H9 (cell line): Measurements from ENCODE around the gene DLST. TPM values are rescaled to one million over a fixed set of nuclear protein-coding genes. Genes with fewer than 3 reads are reported as not detected.

ENCODE experiments used
- DNase-seq: peaks from one replicate; pipeline ENCODE4 v3.0.0-alpha.2; 2017
- H2AFZ ChIP-seq: one replicate; pipeline ENCODE4 v1.6.1; 2013; ENCODE audit warnings: mild to moderate bottlenecking, low read length, control low read depth, moderate library complexity
- H2AK5ac ChIP-seq: 2 replicates; pipeline ENCODE4 v1.6.1; 2013; ENCODE audit warnings: low read length, control low read depth, mixed read lengths; ENCODE audit not compliant: insufficient read length
- H2BK120ac ChIP-seq: one replicate; pipeline ENCODE4 v1.6.1; 2013; ENCODE audit warnings: low read depth, mild to moderate bottlenecking, low read length, control low read depth, inconsistent platforms; ENCODE audit not compliant: poor library complexity, severe bottlenecking
- H2BK12ac ChIP-seq: 2 replicates; pipeline ENCODE4 v1.6.1; 2013; ENCODE audit warnings: low read length, control low read depth, mixed read lengths, low read depth; ENCODE audit not compliant: insufficient read length
- H2BK15ac ChIP-seq: 2 replicates; pipeline ENCODE4 v1.6.1; 2013; ENCODE audit warnings: low read depth, low read length, control low read depth
- H2BK20ac ChIP-seq: one replicate; pipeline ENCODE4 v1.6.1; 2013; ENCODE audit warnings: low read depth, mild to moderate bottlenecking, low read length, control low read depth, inconsistent platforms; ENCODE audit not compliant: poor library complexity, severe bottlenecking
- H2BK5ac ChIP-seq: 2 replicates; pipeline ENCODE4 v1.6.1; 2013; ENCODE audit warnings: low read length, control low read depth, mixed read lengths; ENCODE audit not compliant: insufficient read length
- H3K14ac ChIP-seq: 2 replicates; pipeline ENCODE4 v1.6.1; 2013; ENCODE audit warnings: low read length, control low read depth; ENCODE audit not compliant: insufficient read depth
- H3K18ac ChIP-seq: 2 replicates; pipeline ENCODE4 v1.6.1; 2013; ENCODE audit warnings: low read depth, mild to moderate bottlenecking, mixed read lengths, low read length, control low read depth; ENCODE audit not compliant: insufficient read length
- H3K23ac ChIP-seq: 2 replicates; pipeline ENCODE4 v1.6.1; 2013; ENCODE audit warnings: low read length, control low read depth, mixed read lengths, low read depth; ENCODE audit not compliant: insufficient read length
- H3K23me2 ChIP-seq: 2 replicates; pipeline ENCODE4 v1.6.1; 2013; ENCODE audit warnings: low read depth, mild to moderate bottlenecking, mixed read lengths, low read length, control low read depth; ENCODE audit not compliant: insufficient read length, poor library complexity, severe bottlenecking
- H3K27ac ChIP-seq: 2 replicates; pipeline ENCODE4 v1.5.1; 2013; ENCODE audit warnings: low read length, control low read depth, mixed read lengths, low read depth; ENCODE audit not compliant: insufficient read length
- H3K27me3 ChIP-seq: 2 replicates; pipeline ENCODE4 v1.6.1; 2013; ENCODE audit warnings: low read length, control low read depth, inconsistent platforms; ENCODE audit not compliant: insufficient read depth
- H3K4ac ChIP-seq: 2 replicates; pipeline ENCODE4 v1.6.1; 2013; ENCODE audit warnings: low read depth, mild to moderate bottlenecking, control low read depth, inconsistent platforms, low read length, moderate library complexity
- H3K4me1 ChIP-seq: 2 replicates; pipeline ENCODE4 v1.6.1; 2013; ENCODE audit warnings: low read length, control low read depth, inconsistent platforms; ENCODE audit not compliant: insufficient read depth
- H3K4me2 ChIP-seq: 2 replicates; pipeline ENCODE4 v1.6.1; 2013; ENCODE audit warnings: low read length, control low read depth, mixed read lengths; ENCODE audit not compliant: insufficient read length, insufficient read depth
- H3K56ac ChIP-seq: 2 replicates; pipeline ENCODE4 v1.6.1; 2013; ENCODE audit warnings: low read depth, mild to moderate bottlenecking, mixed read lengths, low read length, control low read depth; ENCODE audit not compliant: insufficient read length
- H3K79me1 ChIP-seq: 2 replicates; pipeline ENCODE4 v1.6.1; 2013; ENCODE audit warnings: low read depth, mild to moderate bottlenecking, moderate library complexity, low read length, control low read depth, inconsistent platforms; ENCODE audit not compliant: insufficient read depth, poor library complexity, severe bottlenecking
- H3K79me2 ChIP-seq: 2 replicates; pipeline ENCODE4 v1.6.1; 2013; ENCODE audit warnings: low read length, control low read depth, inconsistent platforms; ENCODE audit not compliant: insufficient read depth
- H3K9ac ChIP-seq: 2 replicates; pipeline ENCODE4 v1.6.1; 2013; ENCODE audit warnings: low read length, control low read depth, mixed read lengths; ENCODE audit not compliant: insufficient read length; ENCODE audit errors: extremely low read depth
- H3K9me3 ChIP-seq: one replicate; pipeline ENCODE4 v1.6.1; 2013; ENCODE audit warnings: low read depth, low read length, inconsistent platforms; ENCODE audit not compliant: control insufficient read depth
- H3T11ph ChIP-seq: one replicate; pipeline ENCODE4 v1.6.1; 2013; ENCODE audit warnings: mild to moderate bottlenecking, low read length, control low read depth, inconsistent platforms
- H4K20me1 ChIP-seq: one replicate; pipeline ENCODE4 v1.6.1; 2013; ENCODE audit not compliant: control insufficient read depth, insufficient read length, insufficient read depth
- H4K5ac ChIP-seq: 2 replicates; pipeline ENCODE4 v1.6.1; 2013; ENCODE audit warnings: low read depth, mild to moderate bottlenecking, mixed read lengths, low read length, control low read depth; ENCODE audit not compliant: insufficient read length
- H4K8ac ChIP-seq: replicated peaks from 2 replicates; pipeline ENCODE4 v1.6.1; 2013; ENCODE audit warnings: low read length, control low read depth, mixed read lengths, low read depth; ENCODE audit not compliant: insufficient read length
- H4K91ac ChIP-seq: 2 replicates; pipeline ENCODE4 v1.6.1; 2013; ENCODE audit warnings: low read depth, mild to moderate bottlenecking, moderate library complexity, mixed read lengths, low read length, control low read depth; ENCODE audit not compliant: insufficient read length
- H3K27ac Mint-ChIP-seq, 3 experiments: 2 replicates in 2 of 3; 3 replicates in 1 of 3; pipeline ENCODE4 v1.8.0; 2020 to 2021; ENCODE audit warnings: mixed read lengths in 3 of 3, mild to moderate bottlenecking in 1 of 3, moderate library complexity in 1 of 3
- H3K27me3 Mint-ChIP-seq: 2 replicates; pipeline ENCODE4 v1.8.0; 2021; ENCODE audit warnings: low read depth, mild to moderate bottlenecking, moderate library complexity, mixed read lengths
- H3K36me3 Mint-ChIP-seq, 3 experiments: 2 replicates in 2 of 3; 3 replicates in 1 of 3; pipeline ENCODE4 v1.8.0; 2020 to 2021; ENCODE audit warnings: low read depth in 3 of 3, mixed read lengths in 3 of 3; ENCODE audit not compliant: insufficient read depth in 1 of 3
- H3K4me1 Mint-ChIP-seq, 2 experiments: 2 replicates each; pipeline ENCODE4 v1.8.0; 2020; ENCODE audit warnings: mixed read lengths in 2 of 2
- H3K4me3 Mint-ChIP-seq, 2 experiments: 2 replicates in 1 of 2; 3 replicates in 1 of 2; pipeline ENCODE4 v1.8.0; 2020 to 2021; ENCODE audit warnings: mild to moderate bottlenecking in 2 of 2, mixed read lengths in 2 of 2, moderate library complexity in 1 of 2
- H3K9me3 Mint-ChIP-seq, 2 experiments: 2 replicates in 1 of 2; 3 replicates in 1 of 2; pipeline ENCODE4 v1.8.0; 2020; ENCODE audit warnings: mild to moderate bottlenecking in 2 of 2, mixed read lengths in 2 of 2, moderate library complexity in 1 of 2
- CTCF ChIP-seq: fragments of 200-600 bp; sonication (generic); conservative IDR thresholded peaks from 3 replicates; pipeline ENCODE4 v1.8.0; 2021; ENCODE audit warnings: antibody characterized with exemption, mild to moderate bottlenecking
- WGBS: extraction: QIAGEN DNeasy Blood & Tissue Kit; methylation state at CpG from one replicate; pipeline ENCODE4 v1.1.7; 2013; ENCODE audit warnings: missing lambda C conversion rate, low lambda C conversion rate, mixed read lengths; ENCODE audit not compliant: insufficient read length; ENCODE audit errors: extremely low coverage; 5-methylcytosine and 5-hydroxymethylcytosine counted together
- total RNA-seq: library from RNA; stranded (reverse); gene quantifications from 2 replicates; pipeline ENCODE4 v1.2.1, GENCODE V29; 2021

The DLST gene
- total RNA-seq, 1 experiment from 2014 or later: 116 TPM

- Mint-ChIP-seq H3K9me3 (no peaks in the 10 kb centered on the region), H3K27me3 (no peaks in the 10 kb centered on the region), H3K27ac (no peak overlapping the region), H3K4me3 (no peak overlapping the region), H3K36me3 (no peaks in the 10 kb centered on the region), H3K4me1 (peaks cover 5 to 14% of the 10 kb centered on the region in 2 experiments)
- Histone ChIP-seq H3K56ac (no peak overlapping the region), H3K4me2 (no peak overlapping the region), H3K79me1 (no peaks in the 10 kb centered on the region), H3K14ac (no peak overlapping the region), H3K27me3 (no peaks in the 10 kb centered on the region), H4K20me1 (peaks cover 5% of the 10 kb centered on the region), H3K23me2 (no peaks in the 10 kb centered on the region), H3K9ac (no peak overlapping the region), H3K79me2 (no peaks in the 10 kb centered on the region), H3K4me1 (no peaks in the 10 kb centered on the region), H3K18ac (no peak overlapping the region), H2AFZ (no peak overlapping the region), H2AK5ac (no peak overlapping the region), H2BK5ac (no peak overlapping the region), H3K4ac (no peak overlapping the region), H2BK15ac (no peak overlapping the region), H3T11ph (no peak overlapping the region), H3K27ac (no peak overlapping the region), H4K8ac (no peak overlapping the region), H4K5ac (no peak overlapping the region), H2BK120ac (no peak overlapping the region), H2BK12ac (no peak overlapping the region), H2BK20ac (no peak overlapping the region), H3K23ac (no peak overlapping the region), H3K9me3 (no peaks in the 10 kb centered on the region), H4K91ac (no peak overlapping the region)
- peak; percentile 82 for DNase-seq
- no CpG with 5 or more reads among the region's 17 CpGs for WGBS
- peak; percentile 81 for TF ChIP-seq CTCF
Observed at GRCh38 chr14:74945261-74945851, 63.6 kb downstream of the DLST start.
